ENCODE results near the gene STRN. TPM values are rescaled to one million over a fixed set of nuclear protein-coding genes. Genes with fewer than 3 reads are reported as not detected.

The STRN gene
- total RNA-seq, 2 donors from 2014 or later: 7.3 to 12.7 TPM

DNA sequence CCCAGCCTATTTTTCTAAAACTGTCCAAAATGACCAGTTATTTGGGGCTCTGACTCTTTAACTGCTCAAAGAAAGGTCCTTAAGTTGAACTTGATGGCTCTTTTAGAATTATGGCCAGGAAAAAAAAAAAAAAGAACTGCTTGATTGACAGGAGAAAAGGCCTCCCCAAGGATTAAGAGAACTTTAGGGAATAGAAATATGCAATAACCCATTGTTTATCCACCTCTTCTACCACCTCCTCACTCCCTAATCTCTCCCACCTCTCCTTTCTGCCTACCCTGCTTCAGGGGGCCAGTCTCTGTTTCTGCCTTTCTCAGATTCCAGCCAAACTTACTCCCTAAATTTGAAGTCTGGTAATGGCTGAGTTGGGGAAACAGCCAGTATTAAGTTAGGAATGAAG, 5.7 kb upstream of the STRN start:
- intact Hi-C loops (cut with DNase I): no loop called here
- no peaks in the 10 kb centered on the region for H3K27me3 ChIP-seq
- H3K4me3 ChIP-seq: no peak overlapping the region
- H3K4me1 ChIP-seq: peaks cover 8% of the 10 kb centered on the region
- DNase-seq (no peak), ATAC-seq (no peak)
- H3K36me3 ChIP-seq (replicated peaks in 1 of 2; ENCODE audit: insufficient read depth in 1 of 2, low read depth in 2 of 2): no peaks in the 10 kb centered on the region
- TF ChIP-seq, protein P1, sequence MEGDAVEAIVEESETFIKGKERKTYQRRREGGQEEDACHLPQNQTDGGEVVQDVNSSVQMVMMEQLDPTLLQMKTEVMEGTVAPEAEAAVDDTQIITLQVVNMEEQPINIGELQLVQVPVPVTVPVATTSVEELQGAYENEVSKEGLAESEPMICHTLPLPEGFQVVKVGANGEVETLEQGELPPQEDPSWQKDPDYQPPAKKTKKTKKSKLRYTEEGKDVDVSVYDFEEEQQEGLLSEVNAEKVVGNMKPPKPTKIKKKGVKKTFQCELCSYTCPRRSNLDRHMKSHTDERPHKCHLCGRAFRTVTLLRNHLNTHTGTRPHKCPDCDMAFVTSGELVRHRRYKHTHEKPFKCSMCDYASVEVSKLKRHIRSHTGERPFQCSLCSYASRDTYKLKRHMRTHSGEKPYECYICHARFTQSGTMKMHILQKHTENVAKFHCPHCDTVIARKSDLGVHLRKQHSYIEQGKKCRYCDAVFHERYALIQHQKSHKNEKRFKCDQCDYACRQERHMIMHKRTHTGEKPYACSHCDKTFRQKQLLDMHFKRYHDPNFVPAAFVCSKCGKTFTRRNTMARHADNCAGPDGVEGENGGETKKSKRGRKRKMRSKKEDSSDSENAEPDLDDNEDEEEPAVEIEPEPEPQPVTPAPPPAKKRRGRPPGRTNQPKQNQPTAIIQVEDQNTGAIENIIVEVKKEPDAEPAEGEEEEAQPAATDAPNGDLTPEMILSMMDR (IDR thresholded peaks at IDR 0.05): no peak
- TF ChIP-seq POLR2A (IDR thresholded peaks at IDR 0.05): no peak
- H3K9me3 ChIP-seq: no peaks in the 10 kb centered on the region
- H3K27ac ChIP-seq: no peak overlapping the region

DNA sequence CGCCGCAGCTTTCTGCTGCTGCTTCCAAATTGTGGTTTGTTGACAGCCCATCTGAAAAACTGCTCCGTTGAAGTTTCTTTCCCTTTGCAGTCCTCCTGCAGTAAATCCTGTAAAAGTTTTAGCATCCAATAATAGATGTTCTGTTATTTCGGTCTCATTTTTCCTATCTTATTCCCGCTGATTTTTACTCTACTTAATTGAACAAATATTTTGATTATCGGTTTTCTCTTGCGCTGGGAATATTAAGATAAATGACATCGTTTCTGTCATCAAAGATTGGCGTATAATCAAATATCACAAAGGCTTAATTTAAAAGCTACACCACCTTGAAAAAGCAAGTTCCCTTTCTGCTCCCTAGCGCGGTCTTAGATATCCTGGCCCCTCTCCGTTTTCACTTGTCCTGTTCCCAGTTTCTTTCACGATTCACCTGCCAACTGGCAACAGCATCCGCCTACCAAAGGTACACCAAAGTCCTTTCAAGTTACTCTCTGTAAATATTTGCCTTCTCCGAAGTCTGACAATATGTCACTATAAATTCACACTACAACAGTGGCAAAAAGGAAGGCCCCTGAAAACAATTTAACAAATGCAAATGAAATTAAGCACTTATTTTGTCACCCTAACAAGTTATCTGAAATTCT, 1.0 kb upstream of the STRN start:
- TF ChIP-seq POLR2A (IDR thresholded peaks at IDR 0.05): no peak
- TF ChIP-seq, protein P1 (IDR thresholded peaks at IDR 0.05): no peak
- ATAC-seq: no peak

DNA sequence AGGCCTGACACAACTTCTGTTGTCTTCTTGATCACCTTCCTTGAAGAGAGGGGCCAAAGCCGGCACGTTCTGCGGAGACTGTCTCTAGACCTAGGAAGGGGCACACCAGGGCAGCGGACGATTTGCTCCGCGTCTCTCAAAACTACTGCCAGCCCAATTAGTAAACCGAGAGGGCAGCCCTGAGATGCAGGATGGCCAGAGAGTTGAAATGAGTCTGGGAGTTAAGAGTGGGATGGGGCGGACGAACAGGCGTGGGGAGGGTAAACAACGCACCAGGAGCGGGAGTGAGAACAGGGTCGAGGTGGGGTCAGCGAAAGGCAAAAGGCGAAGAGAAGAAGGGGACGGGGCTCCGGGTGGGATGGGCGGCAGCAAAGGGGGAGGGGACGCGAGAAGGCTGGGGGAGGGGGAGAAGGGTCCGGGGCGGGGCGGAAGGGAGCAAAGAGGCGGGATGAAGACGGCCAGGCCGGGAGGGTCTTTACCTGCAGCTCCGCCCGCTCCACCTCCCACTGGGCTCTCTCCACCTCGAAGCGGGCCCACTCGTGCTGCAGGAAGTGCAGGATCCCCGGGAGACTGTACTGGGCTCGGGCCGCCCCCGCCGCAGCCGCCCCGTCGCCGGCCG, 476 bp downstream of the STRN start:
- intact Hi-C loops (cut with DNase I): no loop called here
- Histone ChIP-seq H3K4me1 (peaks cover 23% of the 10 kb centered on the region), H3K27me3 (no peaks in the 10 kb centered on the region), H3K27ac (peak overlapping the region; percentile 71 to 90 (median 84)), H3K36me3 (replicated peaks in 1 of 2; ENCODE audit: insufficient read depth in 1 of 2, low read depth in 2 of 2) (no peaks in the 10 kb centered on the region), H3K4me3 (peak overlapping the region; percentile 69 to 87), H3K9me3 (no peaks in the 10 kb centered on the region)
- ATAC-seq (peak; percentile 26), DNase-seq (peak; percentile 33 to 57 (median 52))
- no peak for TF ChIP-seq POLR2A (IDR thresholded peaks at IDR 0.05)
- TF ChIP-seq, protein P1 (IDR thresholded peaks at IDR 0.05): no peak
- 1% methylated on average over 24 to 42 of the region's 42 CpGs for WGBS, 2 donors

More for the DNA sequence above, 1.0 kb upstream of the STRN start:
- peak; percentile 37 to 54 (median 45) for DNase-seq
- WGBS, 2 donors: 3 to 5% methylated on average over 15 of the region's 15 CpGs
- Histone ChIP-seq H3K36me3 (replicated peaks in 1 of 2; ENCODE audit: insufficient read depth in 1 of 2, low read depth in 2 of 2) (no peaks in the 10 kb centered on the region), H3K9me3 (no peaks in the 10 kb centered on the region), H3K27ac (peak overlapping the region; percentile 68 to 90 (median 79)), H3K4me1 (peaks cover 23% of the 10 kb centered on the region), H3K27me3 (no peaks in the 10 kb centered on the region), H3K4me3 (peak overlapping the region; percentile 40 to 63)
- intact Hi-C loops (cut with DNase I): no loop called here

DNA sequence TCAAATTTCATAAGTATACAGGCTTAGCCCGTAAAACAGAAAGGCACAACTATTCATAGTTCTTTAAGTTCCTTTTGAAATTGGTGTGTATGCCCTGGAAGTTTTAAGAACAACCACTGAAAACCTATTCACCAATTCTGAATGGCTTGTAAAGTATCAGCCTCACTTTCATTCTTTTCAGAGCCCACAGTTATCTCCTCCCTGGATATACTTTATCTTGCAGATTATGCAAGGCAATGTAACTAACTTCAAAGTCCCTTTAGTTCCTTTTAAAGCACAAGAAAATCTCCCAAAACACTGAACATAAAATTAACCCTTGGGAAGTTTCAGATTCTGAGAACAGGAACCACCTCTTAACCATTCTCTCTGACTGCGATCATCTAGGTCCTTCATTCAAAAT, 1.1 kb downstream of the STRN start:
- H3K27ac ChIP-seq: peak overlapping the region in 1 of 4 donors; percentile 12
- intact Hi-C loops (cut with DNase I): no loop called here
- H3K4me3 ChIP-seq: no peak overlapping the region
- H3K4me1 ChIP-seq: peaks cover 23% of the 10 kb centered on the region
- ATAC-seq: no peak
- H3K36me3 ChIP-seq (replicated peaks in 1 of 2; ENCODE audit: insufficient read depth in 1 of 2, low read depth in 2 of 2): no peaks in the 10 kb centered on the region
- no peaks in the 10 kb centered on the region for H3K9me3 ChIP-seq
- TF ChIP-seq, protein P1 (IDR thresholded peaks at IDR 0.05): no peak
- no peak for TF ChIP-seq POLR2A (IDR thresholded peaks at IDR 0.05)
- 29 to 36% methylated on average over 2 of the region's 2 CpGs for WGBS, 2 donors
- no peaks in the 10 kb centered on the region for H3K27me3 ChIP-seq
- no peak for DNase-seq
